GM19099 (cell line): ENCODE measurements around the gene FIS1.
A peak's percentile ranks its signal among the peaks of the same experiment; 100 is the strongest.

ENCODE experiments used
- POLR2A ChIP-seq: IDR thresholded peaks from 3 replicates; pipeline ENCODE4 v1.6.1; 2011; ENCODE audit warnings: low read depth; ENCODE audit not compliant: insufficient read length; ENCODE audit errors: extremely low read depth

The FIS1 gene

DNA sequence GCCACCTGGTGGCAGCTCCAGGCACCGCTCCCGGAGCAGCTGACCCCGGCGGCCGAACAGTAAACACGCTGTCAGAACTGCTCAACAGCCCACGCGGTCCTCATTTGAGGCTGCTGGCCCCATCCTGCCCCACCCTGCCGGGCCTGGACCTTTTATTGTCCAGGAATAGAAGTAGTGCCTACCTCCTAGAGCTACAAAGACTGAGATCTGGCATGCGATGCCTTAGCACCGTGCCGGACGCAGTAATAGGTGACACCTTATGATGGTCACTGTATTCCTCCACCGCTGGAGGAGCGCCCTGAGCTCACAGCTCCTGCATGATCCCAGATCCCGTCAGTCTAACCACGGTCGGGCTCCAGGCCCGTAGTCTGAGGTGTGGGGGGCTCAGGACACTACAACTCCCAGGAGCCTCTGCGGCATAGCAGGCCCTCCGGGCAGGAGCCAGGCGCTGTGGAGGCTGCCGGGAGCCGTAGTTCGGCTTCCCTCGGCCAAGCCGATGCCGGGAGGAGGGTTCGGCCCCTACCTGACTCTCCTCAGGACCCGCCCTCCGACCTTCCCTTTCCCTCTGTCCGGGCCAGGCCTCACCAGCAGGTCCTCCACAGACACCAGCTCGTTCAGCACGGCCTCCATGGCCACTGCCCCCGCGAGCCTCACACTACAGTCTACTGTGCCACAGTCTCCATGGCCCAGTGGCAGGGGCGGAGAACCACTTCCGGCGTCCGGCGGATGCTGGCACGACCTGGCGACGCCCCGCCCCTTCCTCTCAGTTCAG lies at the start of gene FIS1:
FIS1 (minus strand) TSS at position 707 of the 772 bp plus-strand sequence; CDS start at position 630, 77 bp downstream.
- peak; percentile 85 for TF ChIP-seq POLR2A

DNA sequence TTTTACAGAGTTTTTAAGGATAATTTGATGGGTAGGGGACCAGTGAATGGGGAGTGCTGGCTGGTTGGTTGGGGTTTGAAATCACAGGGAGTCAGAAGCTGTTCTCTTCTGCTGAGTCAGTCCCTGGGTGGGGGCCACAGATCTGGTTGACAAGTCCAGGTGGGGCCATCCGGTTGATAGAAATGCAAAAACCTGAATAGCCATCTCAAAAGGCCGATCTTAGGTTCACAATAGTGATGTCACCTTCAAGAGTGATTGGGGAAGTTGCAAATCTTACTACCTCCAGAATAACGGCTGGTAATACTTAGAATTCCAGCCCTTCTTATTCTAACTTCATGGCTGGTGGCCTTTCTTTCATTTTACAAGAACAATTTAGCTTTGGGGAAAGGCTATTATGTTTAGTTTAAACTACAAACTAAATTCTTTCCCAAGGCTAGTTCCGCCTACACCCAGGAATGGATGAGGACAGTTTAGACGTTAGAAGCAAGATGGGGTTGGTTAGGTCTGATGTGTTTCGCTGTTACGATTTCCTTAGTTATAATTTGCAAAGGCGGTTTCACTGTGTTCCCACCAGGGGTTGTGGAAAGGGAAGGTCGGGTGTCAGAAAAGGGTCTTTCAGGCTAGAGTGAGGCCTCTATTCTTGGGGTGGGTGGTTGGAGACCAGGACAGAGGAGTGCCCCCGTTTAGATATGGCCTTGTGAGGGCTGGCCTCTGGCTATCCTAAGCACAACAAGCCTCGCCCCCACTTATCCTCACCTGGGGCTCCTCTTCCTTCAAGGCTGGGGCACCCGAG lies 49.4 kb upstream of the FIS1 start:
- no peak for TF ChIP-seq POLR2A

DNA sequence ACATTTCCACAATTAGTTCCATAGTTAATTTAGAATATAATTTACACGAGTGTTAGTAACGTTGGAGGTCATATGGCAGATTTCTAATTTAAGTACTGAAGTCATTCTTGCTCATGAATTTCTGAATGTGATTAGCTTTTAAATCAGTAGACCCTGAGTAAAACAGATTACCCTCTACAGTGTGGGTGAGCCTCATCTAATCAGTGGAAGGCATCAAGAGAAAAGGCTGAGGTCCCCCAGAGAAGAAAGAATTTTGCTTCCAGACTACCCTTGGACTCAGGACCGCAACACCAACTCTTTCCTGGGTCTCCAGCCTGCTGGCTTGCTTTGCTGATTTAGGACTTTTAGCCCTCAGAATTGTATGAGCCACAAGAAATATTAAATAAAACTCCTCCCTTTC lies 43.6 kb upstream of the FIS1 start:
- TF ChIP-seq POLR2A, result no peak

DNA sequence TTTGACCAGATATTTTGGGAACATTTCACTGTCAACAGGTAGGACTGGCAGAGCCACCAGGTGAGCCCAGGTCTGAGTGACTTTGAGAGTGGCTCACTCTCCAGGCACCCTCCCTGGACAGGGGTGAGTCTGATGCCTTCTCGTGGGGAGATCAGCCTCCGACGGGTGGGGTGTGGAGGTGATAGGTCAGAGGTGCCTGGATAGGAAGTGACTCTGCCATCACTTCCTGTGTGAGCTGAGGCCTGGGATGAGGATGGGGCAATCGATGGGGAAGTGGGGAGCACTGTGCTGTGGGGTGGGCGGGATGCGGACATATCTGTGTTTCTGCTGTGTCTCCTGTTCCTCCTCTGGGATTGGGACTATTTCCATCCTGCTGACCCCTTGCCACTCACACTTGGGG lies 42.2 kb upstream of the FIS1 start:
- no peak for TF ChIP-seq POLR2A

DNA sequence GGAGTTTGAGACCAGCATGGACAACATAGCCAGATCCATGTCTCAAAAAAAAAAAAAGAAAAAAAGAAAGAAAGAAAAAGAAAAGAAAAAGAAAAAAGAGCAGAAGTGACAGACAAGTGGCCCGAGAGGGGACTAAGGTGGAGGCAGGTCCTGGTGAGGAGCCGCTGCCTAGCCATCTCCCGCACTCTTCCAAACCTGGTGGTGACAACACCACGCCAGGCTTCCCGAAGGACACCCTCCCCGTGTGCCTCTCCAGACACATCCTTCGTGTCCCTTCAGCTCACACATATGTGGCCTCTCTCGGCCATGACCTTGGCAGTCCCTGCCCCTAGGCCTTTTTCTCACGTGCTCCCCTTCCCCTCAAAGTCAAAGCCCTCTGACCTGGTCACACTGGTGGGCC lies 40.3 kb upstream of the FIS1 start:
- TF ChIP-seq POLR2A, result no peak

DNA sequence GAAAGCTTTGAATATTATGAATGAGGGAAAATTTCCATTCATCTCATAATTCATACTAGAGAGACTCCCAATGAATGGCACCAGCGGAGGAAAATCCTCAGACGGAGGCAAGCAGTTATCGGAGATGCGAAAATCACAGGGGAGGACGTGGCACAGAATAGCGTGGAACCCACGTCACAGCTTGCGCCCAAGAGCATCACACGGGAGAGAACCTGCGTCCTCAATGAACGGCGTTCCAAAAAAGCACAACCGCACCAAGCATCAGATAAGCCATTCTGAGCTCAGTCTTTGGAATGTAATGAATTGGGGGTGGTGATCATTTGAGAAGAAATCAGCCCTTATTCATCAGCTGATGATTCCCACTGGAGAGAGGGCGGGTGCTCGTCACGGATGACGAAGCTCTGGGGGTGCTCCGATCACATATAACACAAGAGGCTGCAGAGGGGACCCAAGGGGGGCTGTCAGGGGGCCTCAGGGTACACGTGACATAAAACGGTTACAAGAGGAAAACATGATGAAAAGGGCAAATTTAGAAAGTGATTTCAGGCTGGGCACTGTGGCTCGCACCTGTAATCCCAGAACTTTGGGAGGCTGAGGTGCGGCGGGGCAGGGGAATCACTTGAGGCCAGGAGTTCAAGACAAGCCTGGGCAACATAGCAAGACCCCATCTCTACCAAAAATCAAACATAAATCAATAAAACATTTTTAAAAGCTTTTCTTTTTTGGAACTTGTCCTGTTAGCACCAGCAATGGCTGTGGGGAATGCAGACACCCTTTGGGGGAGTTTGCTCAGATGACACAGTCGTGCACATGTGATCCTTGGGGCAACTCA lies 33.8 kb upstream of the FIS1 start:
- TF ChIP-seq POLR2A, result no peak

DNA sequence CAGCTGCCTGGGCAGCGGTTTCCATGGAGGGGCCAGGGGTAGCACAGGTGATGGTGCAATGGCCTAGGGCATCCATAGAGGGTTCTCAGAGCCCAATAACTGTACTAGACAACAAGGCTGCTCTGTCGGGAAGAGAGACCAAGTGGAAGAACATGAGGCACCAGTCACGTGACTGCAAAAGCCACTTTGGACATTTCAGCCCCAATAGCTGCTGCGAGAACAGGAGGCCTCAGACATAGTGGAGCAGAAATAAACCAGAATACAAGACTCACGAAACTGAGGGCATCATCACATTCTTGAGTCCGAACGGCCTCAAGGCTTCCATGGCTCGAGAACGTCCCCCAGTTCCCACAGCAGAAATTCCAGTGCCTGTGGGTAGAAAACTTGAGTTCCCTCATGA lies 32.3 kb upstream of the FIS1 start:
- TF ChIP-seq POLR2A, result no peak

DNA sequence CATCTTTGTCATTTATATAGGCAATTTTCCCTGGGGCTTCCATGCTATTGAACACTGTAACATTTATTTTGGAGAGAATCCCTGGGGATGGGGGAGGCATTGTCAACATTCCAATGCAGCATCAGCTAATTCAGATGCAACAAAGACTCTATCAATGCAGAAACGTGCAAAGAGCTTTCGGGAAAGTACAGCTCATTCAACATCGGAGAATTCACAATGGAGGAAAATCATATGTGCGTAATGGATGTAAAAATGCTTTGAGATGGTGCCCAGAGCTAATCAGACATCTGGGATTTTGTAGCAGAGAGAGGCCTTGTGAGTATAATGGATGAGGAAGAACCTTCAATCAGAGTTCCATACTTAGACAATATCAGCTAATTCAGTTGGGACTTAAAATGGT lies 28.3 kb upstream of the FIS1 start:
- TF ChIP-seq POLR2A, result no peak

DNA sequence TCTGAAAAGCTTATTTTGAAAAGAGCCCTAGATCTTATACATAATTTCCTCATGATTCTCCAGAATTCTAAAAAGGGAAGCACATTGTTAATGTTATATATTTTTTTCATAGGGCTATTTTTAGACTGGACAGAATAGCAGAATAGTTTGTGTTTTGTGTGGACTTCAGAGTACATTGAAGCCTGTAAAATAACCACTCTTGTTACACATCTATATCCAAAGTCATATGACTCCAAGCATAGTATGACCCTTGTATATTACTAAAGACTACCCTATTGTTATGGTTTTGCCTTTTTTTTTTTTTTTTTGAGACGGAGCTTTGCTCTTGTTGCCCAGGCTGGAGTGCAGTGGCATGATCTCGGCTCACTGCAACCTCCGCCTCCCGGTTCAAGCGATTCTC lies 26.1 kb upstream of the FIS1 start:
- TF ChIP-seq POLR2A, result no peak

DNA sequence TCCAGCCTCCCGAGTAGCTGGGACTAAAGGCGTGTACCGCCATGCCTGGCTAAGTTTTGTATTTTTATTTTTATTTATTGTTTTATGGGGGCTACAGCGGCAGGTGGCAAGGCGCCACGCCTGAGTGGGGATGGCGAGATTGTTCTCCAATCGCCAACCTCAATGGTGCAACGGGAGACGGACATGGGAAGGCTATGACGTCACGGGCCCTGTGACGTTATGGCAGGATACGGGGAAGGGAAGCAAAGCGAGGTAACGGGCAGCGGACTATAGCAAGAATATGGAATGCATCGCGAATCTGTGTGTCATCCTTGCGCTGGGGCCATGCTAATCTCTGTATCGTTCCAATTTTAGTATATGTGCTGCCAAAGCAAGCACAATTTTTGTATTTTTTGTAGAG lies 24.8 kb upstream of the FIS1 start:
- TF ChIP-seq POLR2A, result no peak

DNA sequence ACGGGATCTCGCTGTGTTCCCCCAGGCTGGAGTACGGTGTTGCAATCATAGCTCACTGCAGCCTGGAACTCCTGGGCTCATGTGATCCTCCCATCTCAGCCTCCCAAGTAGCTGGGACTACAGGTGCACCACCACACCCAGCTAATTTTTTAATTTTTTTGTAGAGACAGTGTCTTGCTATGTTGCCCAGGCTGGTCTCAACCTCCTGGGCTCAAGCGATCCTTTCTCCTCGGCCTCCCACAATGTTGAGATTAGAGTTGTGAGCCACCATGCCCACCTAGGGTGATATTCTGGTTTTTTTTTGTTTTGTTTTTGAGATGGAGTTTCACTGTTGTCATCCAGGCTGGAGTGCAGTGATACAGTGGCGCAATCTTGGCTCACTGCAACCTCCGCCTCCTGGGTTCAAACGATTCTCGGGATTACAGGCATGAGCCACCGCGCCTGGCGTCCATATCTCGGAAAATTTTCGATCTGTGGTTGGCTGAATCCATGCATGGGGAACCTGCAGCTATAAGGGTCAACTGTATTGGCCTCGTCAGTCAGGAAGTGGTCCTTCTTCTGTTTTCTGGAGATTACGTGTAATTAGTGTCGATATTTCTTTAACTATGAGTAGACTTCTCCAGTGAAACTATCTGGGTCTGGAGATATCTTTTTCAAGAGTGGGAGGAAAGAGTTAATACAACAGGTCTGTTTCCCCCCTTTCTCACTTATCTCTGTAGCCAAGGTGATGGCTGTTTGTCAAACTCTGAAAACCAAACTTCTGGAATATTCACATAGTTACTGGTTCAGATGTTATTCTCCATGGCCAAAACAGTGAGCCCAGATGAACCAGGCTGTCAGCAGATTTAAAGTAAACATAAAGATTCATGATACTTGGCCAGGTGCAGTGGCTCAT lies 21.0 kb upstream of the FIS1 start:
- TF ChIP-seq POLR2A, result no peak

DNA sequence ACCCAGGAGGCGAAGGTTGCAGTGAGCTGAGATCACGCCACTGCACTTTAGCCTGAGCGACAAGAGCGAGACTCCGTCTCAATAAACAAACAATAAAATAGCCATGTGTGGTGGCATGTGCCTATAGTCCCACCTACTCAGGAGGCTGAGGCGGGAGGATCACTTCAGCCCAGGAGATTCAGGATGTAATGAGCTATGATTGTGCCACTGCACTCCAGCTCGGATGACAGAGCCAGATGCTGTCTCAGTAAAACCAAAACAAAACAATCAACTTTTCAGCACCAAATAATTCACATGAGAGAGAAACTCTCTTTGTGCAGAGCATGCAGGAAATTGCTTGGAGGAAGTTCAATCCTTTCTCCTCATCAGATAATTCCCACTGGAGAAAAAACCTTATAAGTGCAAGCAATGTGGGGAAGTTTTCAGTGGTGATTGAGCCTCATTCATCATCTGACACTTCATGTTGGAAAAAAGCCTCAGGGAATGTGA lies 13.4 kb upstream of the FIS1 start:
- no peak for TF ChIP-seq POLR2A

DNA sequence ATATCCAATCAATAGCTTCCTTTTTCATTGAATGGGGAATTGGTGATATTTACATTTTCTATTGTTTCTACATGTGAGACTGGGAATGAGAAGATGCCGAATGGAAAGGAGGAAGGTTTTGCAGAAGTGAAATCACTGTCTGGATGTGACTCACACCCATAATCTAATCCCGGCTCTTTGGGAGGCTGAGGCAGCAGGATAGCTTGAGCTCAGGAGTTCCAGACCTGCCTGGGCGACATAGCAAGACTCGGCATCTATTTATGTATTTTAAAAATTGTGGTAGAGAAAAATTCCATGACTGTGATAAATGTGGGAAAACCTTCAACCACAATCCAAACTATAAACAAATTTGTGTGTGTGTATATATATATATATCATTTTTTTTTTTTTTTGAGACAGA lies 10.9 kb upstream of the FIS1 start:
- no peak for TF ChIP-seq POLR2A
